Panc1 (cell line): ENCODE data around the gene GRID1.
"Not testable (repeated sequence)": the region's sequence is repeated elsewhere in the genome, so short reads cannot be mapped to it uniquely, and the experiment has no call there.

ENCODE experiments used
- CTCF ChIP-seq: fragments of 450-650 bp; IDR thresholded peaks from 2 replicates; pipeline ENCODE4 v1.5.1; 2017; ENCODE audit warnings: mild to moderate bottlenecking
- POLR2AphosphoS5 ChIP-seq: IDR thresholded peaks from 2 replicates; pipeline ENCODE4 v1.6.1; 2012; ENCODE audit warnings: mild to moderate bottlenecking, low read depth, low read length, moderate library complexity
- REST ChIP-seq, 2 experiments: IDR thresholded peaks; 2 replicates each; pipeline ENCODE4 v1.6.1; 2011 to 2012; ENCODE audit warnings: low read depth in 2 of 2, control low read depth in 1 of 2, low read length in 1 of 2, mild to moderate bottlenecking in 1 of 2, moderate library complexity in 1 of 2; ENCODE audit not compliant: insufficient read depth in 1 of 2
- SIN3A ChIP-seq: IDR thresholded peaks from 2 replicates; pipeline ENCODE4 v1.6.1; 2012; ENCODE audit warnings: low read depth, mild to moderate bottlenecking, low read length, moderate library complexity, borderline replicate concordance; ENCODE audit not compliant: insufficient read depth
- TCF7L2 ChIP-seq: IDR thresholded peaks from 2 replicates; pipeline ENCODE4 v1.6.1; 2011; ENCODE audit warnings: mild to moderate bottlenecking, low read depth, low read length, inconsistent platforms

- TF ChIP-seq CTCF; POLR2AphosphoS5; REST (IDR thresholded peaks at IDR 0.05; ENCODE audit: insufficient read depth in 1 of 2, low read depth in 2 of 2, low read length in 1 of 2); SIN3A; TCF7L2: not testable (repeated sequence)
Observed at GRCh38 chr10:86095061-86095460, 271.5 kb downstream of the GRID1 start.
